Measurements from ENCODE around the gene P2RY12. TPM values are rescaled to one million over a fixed set of nuclear protein-coding genes. Genes with fewer than 3 reads are reported as not detected.

Gene P2RY12
- total and polyA plus RNA-seq, 10 of the 15 experiments (the other 5 are each of a cell fraction or from before 2014, with no cell fraction given) = 0.27 to 1.0 (median 0.66) TPM; not detected in 2

DNA sequence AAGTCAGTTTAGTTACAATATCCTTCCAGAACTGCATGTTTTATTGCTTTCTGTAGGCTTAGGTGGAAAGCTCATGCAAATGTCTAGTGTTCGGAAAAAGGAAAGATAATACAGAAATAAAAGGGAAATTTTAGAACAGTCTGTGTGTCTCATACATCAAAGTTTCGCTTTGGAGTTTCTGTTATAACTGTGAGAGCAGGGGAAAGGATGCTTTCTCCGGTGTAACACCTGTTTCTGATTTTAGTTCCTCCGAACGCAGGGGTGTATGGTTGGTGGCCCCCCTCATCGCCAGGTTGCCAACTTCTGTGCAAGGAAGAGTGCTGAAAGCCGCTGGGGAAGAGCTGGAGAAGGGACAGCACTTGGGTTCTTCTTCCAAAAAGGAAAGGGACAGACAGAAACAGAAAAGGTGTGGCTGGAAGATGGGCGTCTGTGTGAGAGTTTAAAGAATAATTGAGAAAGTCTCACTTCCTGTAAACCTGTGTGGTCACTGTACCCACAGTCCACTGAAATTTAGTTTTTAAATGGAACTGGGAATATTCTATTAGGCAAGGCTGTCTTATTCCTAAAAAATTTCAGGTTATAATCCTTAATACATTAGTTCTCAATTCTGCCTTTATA is 6.7 kb downstream of the P2RY12 start (continued):
- TF ChIP-seq RUNX3 (IDR thresholded peaks at IDR 0.05; ENCODE audit: low read length) = peak; percentile 59
- no peak for TF ChIP-seq WRNIP1 (IDR thresholded peaks at IDR 0.05; ENCODE audit: borderline replicate concordance, low read depth, low read length)
- TF ChIP-seq YY1 (IDR thresholded peaks at IDR 0.05; ENCODE audit: low read depth, low read length) = no peak
- TF ChIP-seq BCL11A (IDR thresholded peaks at IDR 0.05; ENCODE audit: low read depth, low read length) = no peak
- TF ChIP-seq PAX5 (IDR thresholded peaks at IDR 0.05; ENCODE audit: borderline replicate concordance, low read depth, low read length) = no peak
- TF ChIP-seq, protein P1, sequence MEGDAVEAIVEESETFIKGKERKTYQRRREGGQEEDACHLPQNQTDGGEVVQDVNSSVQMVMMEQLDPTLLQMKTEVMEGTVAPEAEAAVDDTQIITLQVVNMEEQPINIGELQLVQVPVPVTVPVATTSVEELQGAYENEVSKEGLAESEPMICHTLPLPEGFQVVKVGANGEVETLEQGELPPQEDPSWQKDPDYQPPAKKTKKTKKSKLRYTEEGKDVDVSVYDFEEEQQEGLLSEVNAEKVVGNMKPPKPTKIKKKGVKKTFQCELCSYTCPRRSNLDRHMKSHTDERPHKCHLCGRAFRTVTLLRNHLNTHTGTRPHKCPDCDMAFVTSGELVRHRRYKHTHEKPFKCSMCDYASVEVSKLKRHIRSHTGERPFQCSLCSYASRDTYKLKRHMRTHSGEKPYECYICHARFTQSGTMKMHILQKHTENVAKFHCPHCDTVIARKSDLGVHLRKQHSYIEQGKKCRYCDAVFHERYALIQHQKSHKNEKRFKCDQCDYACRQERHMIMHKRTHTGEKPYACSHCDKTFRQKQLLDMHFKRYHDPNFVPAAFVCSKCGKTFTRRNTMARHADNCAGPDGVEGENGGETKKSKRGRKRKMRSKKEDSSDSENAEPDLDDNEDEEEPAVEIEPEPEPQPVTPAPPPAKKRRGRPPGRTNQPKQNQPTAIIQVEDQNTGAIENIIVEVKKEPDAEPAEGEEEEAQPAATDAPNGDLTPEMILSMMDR (IDR thresholded peaks at IDR 0.05 in 2 of 3, conservative IDR thresholded peaks at IDR 0.05 in 1 of 3; ENCODE audit: control insufficient read depth in 2 of 3, extremely low read depth in 1 of 3, insufficient read depth in 1 of 3, low read depth in 3 of 3, low read length in 3 of 3) = no peak
- no peak for TF ChIP-seq YBX1 (IDR thresholded peaks at IDR 0.05)
- TF ChIP-seq NR2C2 (IDR thresholded peaks at IDR 0.05; ENCODE audit: borderline replicate concordance, control insufficient read depth, insufficient read length, low read depth) = no peak
- no peak for TF ChIP-seq MXI1 (IDR thresholded peaks at IDR 0.05; ENCODE audit: low read depth, low read length)
- TF ChIP-seq, protein P2, sequence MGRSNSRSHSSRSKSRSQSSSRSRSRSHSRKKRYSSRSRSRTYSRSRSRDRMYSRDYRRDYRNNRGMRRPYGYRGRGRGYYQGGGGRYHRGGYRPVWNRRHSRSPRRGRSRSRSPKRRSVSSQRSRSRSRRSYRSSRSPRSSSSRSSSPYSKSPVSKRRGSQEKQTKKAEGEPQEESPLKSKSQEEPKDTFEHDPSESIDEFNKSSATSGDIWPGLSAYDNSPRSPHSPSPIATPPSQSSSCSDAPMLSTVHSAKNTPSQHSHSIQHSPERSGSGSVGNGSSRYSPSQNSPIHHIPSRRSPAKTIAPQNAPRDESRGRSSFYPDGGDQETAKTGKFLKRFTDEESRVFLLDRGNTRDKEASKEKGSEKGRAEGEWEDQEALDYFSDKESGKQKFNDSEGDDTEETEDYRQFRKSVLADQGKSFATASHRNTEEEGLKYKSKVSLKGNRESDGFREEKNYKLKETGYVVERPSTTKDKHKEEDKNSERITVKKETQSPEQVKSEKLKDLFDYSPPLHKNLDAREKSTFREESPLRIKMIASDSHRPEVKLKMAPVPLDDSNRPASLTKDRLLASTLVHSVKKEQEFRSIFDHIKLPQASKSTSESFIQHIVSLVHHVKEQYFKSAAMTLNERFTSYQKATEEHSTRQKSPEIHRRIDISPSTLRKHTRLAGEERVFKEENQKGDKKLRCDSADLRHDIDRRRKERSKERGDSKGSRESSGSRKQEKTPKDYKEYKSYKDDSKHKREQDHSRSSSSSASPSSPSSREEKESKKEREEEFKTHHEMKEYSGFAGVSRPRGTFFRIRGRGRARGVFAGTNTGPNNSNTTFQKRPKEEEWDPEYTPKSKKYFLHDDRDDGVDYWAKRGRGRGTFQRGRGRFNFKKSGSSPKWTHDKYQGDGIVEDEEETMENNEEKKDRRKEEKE (IDR thresholded peaks at IDR 0.05) = no peak
- no peak for TF ChIP-seq HCFC1 (IDR thresholded peaks at IDR 0.05; ENCODE audit: low read length)
- TF ChIP-seq, protein P3, sequence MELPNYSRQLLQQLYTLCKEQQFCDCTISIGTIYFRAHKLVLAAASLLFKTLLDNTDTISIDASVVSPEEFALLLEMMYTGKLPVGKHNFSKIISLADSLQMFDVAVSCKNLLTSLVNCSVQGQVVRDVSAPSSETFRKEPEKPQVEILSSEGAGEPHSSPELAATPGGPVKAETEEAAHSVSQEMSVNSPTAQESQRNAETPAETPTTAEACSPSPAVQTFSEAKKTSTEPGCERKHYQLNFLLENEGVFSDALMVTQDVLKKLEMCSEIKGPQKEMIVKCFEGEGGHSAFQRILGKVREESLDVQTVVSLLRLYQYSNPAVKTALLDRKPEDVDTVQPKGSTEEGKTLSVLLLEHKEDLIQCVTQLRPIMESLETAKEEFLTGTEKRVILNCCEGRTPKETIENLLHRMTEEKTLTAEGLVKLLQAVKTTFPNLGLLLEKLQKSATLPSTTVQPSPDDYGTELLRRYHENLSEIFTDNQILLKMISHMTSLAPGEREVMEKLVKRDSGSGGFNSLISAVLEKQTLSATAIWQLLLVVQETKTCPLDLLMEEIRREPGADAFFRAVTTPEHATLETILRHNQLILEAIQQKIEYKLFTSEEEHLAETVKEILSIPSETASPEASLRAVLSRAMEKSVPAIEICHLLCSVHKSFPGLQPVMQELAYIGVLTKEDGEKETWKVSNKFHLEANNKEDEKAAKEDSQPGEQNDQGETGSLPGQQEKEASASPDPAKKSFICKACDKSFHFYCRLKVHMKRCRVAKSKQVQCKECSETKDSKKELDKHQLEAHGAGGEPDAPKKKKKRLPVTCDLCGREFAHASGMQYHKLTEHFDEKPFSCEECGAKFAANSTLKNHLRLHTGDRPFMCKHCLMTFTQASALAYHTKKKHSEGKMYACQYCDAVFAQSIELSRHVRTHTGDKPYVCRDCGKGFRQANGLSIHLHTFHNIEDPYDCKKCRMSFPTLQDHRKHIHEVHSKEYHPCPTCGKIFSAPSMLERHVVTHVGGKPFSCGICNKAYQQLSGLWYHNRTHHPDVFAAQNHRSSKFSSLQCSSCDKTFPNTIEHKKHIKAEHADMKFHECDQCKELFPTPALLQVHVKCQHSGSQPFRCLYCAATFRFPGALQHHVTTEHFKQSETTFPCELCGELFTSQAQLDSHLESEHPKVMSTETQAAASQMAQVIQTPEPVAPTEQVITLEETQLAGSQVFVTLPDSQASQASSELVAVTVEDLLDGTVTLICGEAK (IDR thresholded peaks at IDR 0.05; ENCODE audit: borderline replicate concordance) = no peak
- no peak for TF ChIP-seq ZNF274 (IDR thresholded peaks at IDR 0.05; ENCODE audit: insufficient read depth, insufficient read length)
- TF ChIP-seq, protein P4, sequence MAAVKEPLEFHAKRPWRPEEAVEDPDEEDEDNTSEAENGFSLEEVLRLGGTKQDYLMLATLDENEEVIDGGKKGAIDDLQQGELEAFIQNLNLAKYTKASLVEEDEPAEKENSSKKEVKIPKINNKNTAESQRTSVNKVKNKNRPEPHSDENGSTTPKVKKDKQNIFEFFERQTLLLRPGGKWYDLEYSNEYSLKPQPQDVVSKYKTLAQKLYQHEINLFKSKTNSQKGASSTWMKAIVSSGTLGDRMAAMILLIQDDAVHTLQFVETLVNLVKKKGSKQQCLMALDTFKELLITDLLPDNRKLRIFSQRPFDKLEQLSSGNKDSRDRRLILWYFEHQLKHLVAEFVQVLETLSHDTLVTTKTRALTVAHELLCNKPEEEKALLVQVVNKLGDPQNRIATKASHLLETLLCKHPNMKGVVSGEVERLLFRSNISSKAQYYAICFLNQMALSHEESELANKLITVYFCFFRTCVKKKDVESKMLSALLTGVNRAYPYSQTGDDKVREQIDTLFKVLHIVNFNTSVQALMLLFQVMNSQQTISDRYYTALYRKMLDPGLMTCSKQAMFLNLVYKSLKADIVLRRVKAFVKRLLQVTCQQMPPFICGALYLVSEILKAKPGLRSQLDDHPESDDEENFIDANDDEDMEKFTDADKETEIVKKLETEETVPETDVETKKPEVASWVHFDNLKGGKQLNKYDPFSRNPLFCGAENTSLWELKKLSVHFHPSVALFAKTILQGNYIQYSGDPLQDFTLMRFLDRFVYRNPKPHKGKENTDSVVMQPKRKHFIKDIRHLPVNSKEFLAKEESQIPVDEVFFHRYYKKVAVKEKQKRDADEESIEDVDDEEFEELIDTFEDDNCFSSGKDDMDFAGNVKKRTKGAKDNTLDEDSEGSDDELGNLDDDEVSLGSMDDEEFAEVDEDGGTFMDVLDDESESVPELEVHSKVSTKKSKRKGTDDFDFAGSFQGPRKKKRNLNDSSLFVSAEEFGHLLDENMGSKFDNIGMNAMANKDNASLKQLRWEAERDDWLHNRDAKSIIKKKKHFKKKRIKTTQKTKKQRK (IDR thresholded peaks at IDR 0.05; ENCODE audit: low read depth, low read length) = no peak
- TF ChIP-seq NRF1 (conservative IDR thresholded peaks at IDR 0.05; ENCODE audit: low read depth, low read length) = no peak
- TF ChIP-seq CEBPB (IDR thresholded peaks at IDR 0.05; ENCODE audit: borderline replicate concordance in 1 of 2, low read depth in 2 of 2, low read length in 2 of 2) = no peak
- TF ChIP-seq SRF (IDR thresholded peaks at IDR 0.05; ENCODE audit: low read depth in 2 of 2, low read length in 2 of 2) = no peak
- TF ChIP-seq ZZZ3 (IDR thresholded peaks at IDR 0.05; ENCODE audit: control insufficient read depth, insufficient read length, low read depth) = no peak
